ENCODE measurements around the gene NOL4.
"Not testable (repeated sequence)": the region's sequence is repeated elsewhere in the genome, so short reads cannot be mapped to it uniquely, and the experiment has no call there.

NOL4 gene

GRCh38 chr18:34224423-34225217 lies at the start of gene NOL4:
Gene NOL4, minus strand, starts transcription at chr18:34224913. Its CDS starts 1,660 bp downstream, at chr18:34223253.
- DNase-seq (ENCODE audit: low read depth): no peak

GRCh38 chr18:34266029-34266428 lies 41.3 kb upstream of the NOL4 start:
- DNase-seq (ENCODE audit: low read depth): not testable (repeated sequence)

- DNase-seq (ENCODE audit: low read depth): no peak
These were observed 37.4 kb upstream of the NOL4 start for GRCh38 chr18:34261865-34262780.

GRCh38 chr18:34258176-34258575 lies 33.5 kb upstream of the NOL4 start:
- no peak for DNase-seq (ENCODE audit: low read depth)

GRCh38 chr18:34251919-34252318 lies 27.2 kb upstream of the NOL4 start:
- DNase-seq (ENCODE audit: low read depth): no peak

GRCh38 chr18:34248727-34249126 lies 24.0 kb upstream of the NOL4 start:
- DNase-seq (ENCODE audit: low read depth): no peak

- no peak for DNase-seq (ENCODE audit: low read depth)
These were observed 18.0 kb upstream of the NOL4 start for GRCh38 chr18:34242739-34243138.

GRCh38 chr18:34233781-34234388 lies 9.2 kb upstream of the NOL4 start:
- not testable (repeated sequence) for DNase-seq (ENCODE audit: low read depth)

GRCh38 chr18:34225218-34225553 lies 473 bp upstream of the NOL4 start:
- no peak for DNase-seq (ENCODE audit: low read depth)

GRCh38 chr18:34223893-34224422 lies 755 bp downstream of the NOL4 start:
- no peak for DNase-seq (ENCODE audit: low read depth)

- no peak for DNase-seq (ENCODE audit: low read depth)
These were observed 1.4 kb downstream of the NOL4 start for GRCh38 chr18:34223164-34223892.

GRCh38 chr18:34222307-34223163 lies 2.2 kb downstream of the NOL4 start:
- DNase-seq (ENCODE audit: low read depth): no peak

- no peak for DNase-seq (ENCODE audit: low read depth)
These were observed 2.8 kb downstream of the NOL4 start for GRCh38 chr18:34221971-34222306.

GRCh38 chr18:34220081-34220815 lies 4.5 kb downstream of the NOL4 start:
- no peak for DNase-seq (ENCODE audit: low read depth)

GRCh38 chr18:34219651-34220050 lies 5.1 kb downstream of the NOL4 start:
- no peak for DNase-seq (ENCODE audit: low read depth)

- DNase-seq (ENCODE audit: low read depth): no peak
These were observed 12.2 kb downstream of the NOL4 start for GRCh38 chr18:34212511-34212910.

GRCh38 chr18:34207344-34207851 lies 17.3 kb downstream of the NOL4 start:
- DNase-seq (ENCODE audit: low read depth): no peak

GRCh38 chr18:34203866-34204265 lies 20.8 kb downstream of the NOL4 start:
- DNase-seq (ENCODE audit: low read depth): no peak

- DNase-seq (ENCODE audit: low read depth): no peak
These were observed 28.5 kb downstream of the NOL4 start for GRCh38 chr18:34196256-34196655.

GRCh38 chr18:34194239-34194638 lies 30.5 kb downstream of the NOL4 start:
- DNase-seq (ENCODE audit: low read depth): no peak
